Activated CD4-positive, alpha-beta memory T cell treated with anti-CD3 and anti-CD28 coated beads for 36 hours (primary cell): ENCODE results near the gene C6orf89. TPM values are rescaled to one million over a fixed set of nuclear protein-coding genes. Genes with fewer than 3 reads are reported as not detected.
A peak's percentile ranks its signal among the peaks of the same experiment; 100 is the strongest.

Source experiments
- CTCF ChIA-PET: fragments of 350-600 bp; sonication (Branson Sonifier 250); formaldehyde crosslinking; loops from one replicate; lab custom pipeline; 2021; ENCODE audit warnings: antibody characterized with exemption, inconsistent platforms; lab: Charles Lee
- POLR2A ChIA-PET: fragments of 350-600 bp; sonication (Branson Sonifier 250); formaldehyde crosslinking; loops from one replicate; lab custom pipeline; 2021; ENCODE audit warnings: antibody characterized with exemption; lab: Charles Lee
- DNase-seq: peaks from one replicate; pipeline ENCODE4 v3.0.0-alpha.2; 2020
- H3K27ac Mint-ChIP-seq: one replicate; pipeline ENCODE4 v1.8.0; 2021; ENCODE audit warnings: mixed read lengths
- H3K27me3 Mint-ChIP-seq: one replicate; pipeline ENCODE4 v1.8.0; 2021; ENCODE audit warnings: mixed read lengths
- H3K36me3 Mint-ChIP-seq: one replicate; pipeline ENCODE4 v1.8.0; 2021; ENCODE audit warnings: mixed read lengths
- H3K4me1 Mint-ChIP-seq: one replicate; pipeline ENCODE4 v1.8.0; 2021; ENCODE audit warnings: low read depth, mixed read lengths
- H3K4me3 Mint-ChIP-seq: one replicate; pipeline ENCODE4 v1.8.0; 2021; ENCODE audit warnings: mild to moderate bottlenecking, mixed read lengths
- H3K9me3 Mint-ChIP-seq: one replicate; pipeline ENCODE4 v1.8.0; 2021; ENCODE audit warnings: mixed read lengths
- intact Hi-C: fragments of 100-400 bp; cut with micrococcal nuclease; formaldehyde crosslinking; loops from one replicate; pipeline ENCODE4 v1.15.1; 2023
- total RNA-seq, 2 experiments: library from RNA; stranded (reverse); gene quantifications; one replicate each; pipeline ENCODE4 v1.2.3, GENCODE V29; 2021

C6orf89 gene
- total RNA-seq, 2 experiments from 2014 or later, result 29.2 to 29.8 TPM

GRCh38 chr6:36844232-36845170, 41.3 kb upstream of the C6orf89 start:
- Mint-ChIP-seq H3K9me3 (no peaks in the 10 kb centered on the region), H3K27me3 (peaks cover 10% of the 10 kb centered on the region), H3K4me3 (no peak overlapping the region), H3K36me3 (peaks cover 1% of the 10 kb centered on the region), H3K27ac (no peak overlapping the region), H3K4me1 (peaks cover 8% of the 10 kb centered on the region)
- ChIA-PET CTCF (interaction anchor here (0.6 to 0.8 kb wide), 3 partner anchors 8 to 69 kb away, joined by 3 to 4 read pairs (median 3); no protein-coding TSS in a partner anchor), POLR2A (interaction anchor here (0.6 kb wide), 1 partner anchor 458 kb away, joined by 3 read pairs; no protein-coding TSS in a partner anchor)
- no peak for DNase-seq
- intact Hi-C loops, result no loop called here

DNA sequence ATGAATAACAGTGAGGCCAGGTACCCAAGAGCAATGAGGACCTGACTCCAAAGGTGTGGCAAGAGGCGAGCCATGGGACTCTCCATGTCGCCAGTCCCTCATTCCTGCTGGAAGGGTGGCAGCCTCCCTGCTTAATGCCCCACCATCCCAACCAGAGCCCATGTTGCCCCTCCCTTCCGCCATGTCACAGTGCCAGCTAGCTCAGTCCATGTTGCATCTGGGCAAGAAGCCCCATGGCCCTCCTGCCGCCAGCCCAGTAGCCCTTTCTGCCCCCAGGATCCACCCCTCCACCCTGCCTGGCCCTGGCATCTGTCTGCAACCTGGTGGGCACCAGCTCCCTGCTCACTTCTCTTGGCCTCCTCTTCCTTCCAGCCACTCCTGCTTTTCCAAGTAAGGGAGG, 40.5 kb upstream of the C6orf89 start:
- H3K4me3 Mint-ChIP-seq, result no peak overlapping the region
- peaks cover 4% of the 10 kb centered on the region for H3K9me3 Mint-ChIP-seq
- intact Hi-C loops, result no loop called here
- H3K36me3 Mint-ChIP-seq, result peaks cover 7% of the 10 kb centered on the region
- peaks cover 7% of the 10 kb centered on the region for H3K27me3 Mint-ChIP-seq
- CTCF ChIA-PET, result no interaction called here
- H3K27ac Mint-ChIP-seq, result no peak overlapping the region
- peaks cover 5% of the 10 kb centered on the region for H3K4me1 Mint-ChIP-seq
- no peak for DNase-seq
- POLR2A ChIA-PET, result no interaction called here

- intact Hi-C loops, result no loop called here
- DNase-seq, result no peak
- Mint-ChIP-seq H3K4me1 (no peaks in the 10 kb centered on the region), H3K27me3 (no peaks in the 10 kb centered on the region), H3K36me3 (peaks cover 26% of the 10 kb centered on the region), H3K9me3 (peaks cover 13% of the 10 kb centered on the region), H3K27ac (no peak overlapping the region), H3K4me3 (no peak overlapping the region)
- ChIA-PET POLR2A (no interaction called here), CTCF (interaction anchor here (1.0 to 1.7 kb wide), 2 partner anchors 64 to 171 kb away, joined by 3 to 6 read pairs; no protein-coding TSS in a partner anchor)
Measured at GRCh38 chr6:36847152-36847551, 38.6 kb upstream of the C6orf89 start.

- H3K36me3 Mint-ChIP-seq, result peaks cover 30% of the 10 kb centered on the region
- POLR2A ChIA-PET, result no interaction called here
- intact Hi-C loops, result no loop called here
- no peak overlapping the region for H3K4me3 Mint-ChIP-seq
- no peak overlapping the region for H3K27ac Mint-ChIP-seq
- H3K9me3 Mint-ChIP-seq, result peaks cover 13% of the 10 kb centered on the region
- no peaks in the 10 kb centered on the region for H3K4me1 Mint-ChIP-seq
- CTCF ChIA-PET, result interaction anchor here (1.0 to 2.1 kb wide), 3 partner anchors 26 to 170 kb away, joined by 3 to 8 read pairs (median 6); partner anchors contain the start of gene PPIL1
- no peak for DNase-seq
- no peaks in the 10 kb centered on the region for H3K27me3 Mint-ChIP-seq
Measured at GRCh38 chr6:36847991-36848390, 37.8 kb upstream of the C6orf89 start.

DNA sequence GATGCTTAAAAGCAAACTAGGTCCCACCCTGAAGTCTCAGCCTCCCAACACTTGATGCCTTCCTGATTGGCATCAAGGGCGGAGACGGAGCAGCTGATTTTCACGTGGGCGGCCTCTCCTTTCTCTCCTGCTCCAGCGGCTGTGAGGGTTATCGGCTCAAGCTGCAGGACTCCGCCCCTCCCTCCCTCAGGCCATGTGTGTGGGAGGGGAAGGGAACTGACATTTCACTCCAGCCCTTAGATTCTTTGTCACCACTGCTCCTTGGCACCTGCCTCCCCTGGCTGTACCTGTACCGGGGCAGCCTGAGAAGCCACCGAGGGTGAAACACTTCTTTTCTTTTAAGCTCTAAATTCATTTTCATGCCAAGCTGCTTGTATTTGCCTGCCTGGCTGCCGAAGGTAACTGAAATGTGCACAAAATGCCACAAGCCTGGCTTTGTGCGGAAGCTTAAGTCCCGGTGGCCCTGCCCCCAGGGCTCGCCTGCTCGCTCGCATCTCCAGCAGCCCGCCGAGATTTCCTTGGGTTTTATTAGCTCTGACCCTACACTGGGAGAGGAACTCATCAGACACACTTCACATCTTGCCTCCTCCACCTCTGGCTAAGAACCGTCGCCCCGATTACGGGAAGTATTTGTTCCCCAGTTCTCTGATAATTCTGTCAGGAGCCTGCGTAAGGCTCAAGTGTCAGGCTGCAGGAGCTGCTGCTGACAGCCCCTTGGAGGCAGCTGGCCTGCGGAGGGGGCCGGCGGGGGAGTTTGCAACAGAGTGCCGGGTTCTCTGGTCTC, 36.9 kb upstream of the C6orf89 start:
- H3K4me1 Mint-ChIP-seq, result no peaks in the 10 kb centered on the region
- POLR2A ChIA-PET, result interaction anchor here (1.1 kb wide), 1 partner anchor 8 kb away, joined by 3 read pairs; no protein-coding TSS in a partner anchor

DNA sequence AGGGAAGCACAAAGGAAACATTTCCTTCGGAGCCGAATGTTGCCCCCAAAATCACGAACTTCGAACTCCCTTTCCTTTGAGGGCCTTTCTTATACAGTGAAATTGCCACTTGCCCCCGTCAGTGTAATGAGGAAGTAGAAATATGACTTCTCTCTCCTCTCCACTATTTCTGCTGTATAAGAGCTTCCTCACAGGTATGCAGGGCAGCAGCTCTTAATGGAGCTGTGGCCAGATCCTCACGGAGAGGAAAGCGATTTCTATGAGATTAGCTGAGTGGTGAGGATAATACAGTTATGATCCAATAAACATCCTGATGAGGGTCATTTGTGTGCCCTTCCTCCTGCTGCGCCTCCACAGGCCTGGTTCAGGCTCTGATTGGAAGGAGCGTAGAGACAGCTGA, 35.7 kb upstream of the C6orf89 start:
- CTCF ChIA-PET, result interaction anchor here (1.1 to 5.2 kb wide), 9 partner anchors 10 to 235 kb away, joined by 3 to 74 read pairs (median 8); partner anchors contain the start of gene PPIL1
- POLR2A ChIA-PET, result no interaction called here
- no peak for DNase-seq

More for the DNA sequence above, 36.9 kb upstream of the C6orf89 start:
- CTCF ChIA-PET, result interaction anchor here (1.1 to 5.2 kb wide), 5 partner anchors 25 to 234 kb away, joined by 4 to 74 read pairs (median 8); partner anchors contain the start of gene PPIL1
- Mint-ChIP-seq H3K27me3 (no peaks in the 10 kb centered on the region), H3K4me3 (no peak overlapping the region), H3K36me3 (peaks cover 38% of the 10 kb centered on the region), H3K9me3 (peaks cover 13% of the 10 kb centered on the region), H3K27ac (no peak overlapping the region)
- intact Hi-C loops, result no loop called here
- no peak for DNase-seq

DNA sequence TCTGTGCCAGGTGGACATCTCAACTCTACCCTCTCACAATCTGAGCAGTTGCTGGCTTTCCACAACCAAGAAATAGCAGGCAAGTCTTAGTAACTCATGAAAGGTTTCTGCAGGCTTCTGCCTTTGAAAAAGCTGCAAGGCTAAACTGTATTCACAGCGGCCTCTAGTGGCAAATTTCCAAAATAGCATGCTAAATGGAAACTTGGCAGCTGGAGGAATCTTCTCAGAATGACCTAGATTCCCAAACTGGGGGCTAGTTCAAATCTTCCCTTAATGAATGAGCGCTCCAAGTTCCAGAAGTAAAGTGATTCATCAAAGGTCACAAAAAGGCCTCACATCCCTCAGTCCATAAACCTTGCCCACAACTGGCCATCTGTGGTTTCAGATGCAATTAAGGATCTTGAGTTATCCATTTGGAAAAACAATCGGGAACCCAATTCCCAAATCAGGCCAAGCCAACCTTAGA, 34.6 kb upstream of the C6orf89 start:
- peaks cover 13% of the 10 kb centered on the region for H3K9me3 Mint-ChIP-seq
- no peak overlapping the region for H3K4me3 Mint-ChIP-seq
- H3K27ac Mint-ChIP-seq, result no peak overlapping the region
- CTCF ChIA-PET, result interaction anchor here (0.6 to 5.2 kb wide), 25 partner anchors 9 to 1621 kb away, joined by 3 to 74 read pairs (median 4); partner anchors contain the start of genes MTCH1 and PPIL1
- intact Hi-C loops, result loop anchor here (1.0 to 2.0 kb wide), 3 partner anchors 68 to 89 kb away; no protein-coding TSS in a partner anchor
- DNase-seq, result peak; percentile 34
- no peaks in the 10 kb centered on the region for H3K4me1 Mint-ChIP-seq
- POLR2A ChIA-PET, result interaction anchor here (0.9 kb wide), 1 partner anchor 151 kb away, joined by 3 read pairs; no protein-coding TSS in a partner anchor
- H3K36me3 Mint-ChIP-seq, result peaks cover 45% of the 10 kb centered on the region
- no peaks in the 10 kb centered on the region for H3K27me3 Mint-ChIP-seq

More for the DNA sequence above, 35.7 kb upstream of the C6orf89 start:
- H3K36me3 Mint-ChIP-seq, result peaks cover 41% of the 10 kb centered on the region
- no peaks in the 10 kb centered on the region for H3K4me1 Mint-ChIP-seq
- H3K27me3 Mint-ChIP-seq, result no peaks in the 10 kb centered on the region
- no peak overlapping the region for H3K4me3 Mint-ChIP-seq
- no peak overlapping the region for H3K27ac Mint-ChIP-seq
- intact Hi-C loops, result loop anchor here (2.0 kb wide), 1 partner anchor 67 kb away; no protein-coding TSS in a partner anchor
- peaks cover 13% of the 10 kb centered on the region for H3K9me3 Mint-ChIP-seq

GRCh38 chr6:36851626-36852025, 34.1 kb upstream of the C6orf89 start:
- H3K9me3 Mint-ChIP-seq, result peaks cover 13% of the 10 kb centered on the region
- no peak overlapping the region for H3K4me3 Mint-ChIP-seq
- no peak overlapping the region for H3K27ac Mint-ChIP-seq
- H3K4me1 Mint-ChIP-seq, result no peaks in the 10 kb centered on the region
- ChIA-PET CTCF (interaction anchor here (0.7 to 5.2 kb wide), 24 partner anchors 8 to 166 kb away, joined by 3 to 74 read pairs (median 4); partner anchors contain the start of genes MTCH1 and PPIL1), POLR2A (interaction anchor here (0.6 to 0.9 kb wide), 2 partner anchors 9 to 150 kb away, joined by 3 read pairs; no protein-coding TSS in a partner anchor)
- DNase-seq, result no peak
- no peaks in the 10 kb centered on the region for H3K27me3 Mint-ChIP-seq
- H3K36me3 Mint-ChIP-seq, result peaks cover 49% of the 10 kb centered on the region
- intact Hi-C loops, result loop anchor here (1.0 to 2.0 kb wide), 3 partner anchors 69 to 89 kb away; no protein-coding TSS in a partner anchor

GRCh38 chr6:36852481-36853147, 33.1 kb upstream of the C6orf89 start:
- Mint-ChIP-seq H3K27me3 (no peaks in the 10 kb centered on the region), H3K36me3 (peaks cover 54% of the 10 kb centered on the region), H3K4me1 (no peaks in the 10 kb centered on the region), H3K4me3 (no peak overlapping the region), H3K27ac (no peak overlapping the region), H3K9me3 (peaks cover 13% of the 10 kb centered on the region)
- intact Hi-C loops, result no loop called here
- CTCF ChIA-PET, result interaction anchor here (1.0 to 5.2 kb wide), 13 partner anchors 9 to 700 kb away, joined by 3 to 74 read pairs (median 10); partner anchors contain the start of gene PPIL1
- POLR2A ChIA-PET, result no interaction called here
- no peak for DNase-seq

- CTCF ChIA-PET, result interaction anchor here (1.1 to 5.2 kb wide), 9 partner anchors 11 to 165 kb away, joined by 4 to 74 read pairs (median 19); partner anchors contain the start of gene PPIL1
Measured at GRCh38 chr6:36853325-36853724, 32.4 kb upstream of the C6orf89 start.

More at GRCh38 chr6:36853325-36853724, 32.4 kb upstream of the C6orf89 start:
- peaks cover 54% of the 10 kb centered on the region for H3K36me3 Mint-ChIP-seq
- H3K4me1 Mint-ChIP-seq, result no peaks in the 10 kb centered on the region
- H3K27ac Mint-ChIP-seq, result no peak overlapping the region
- intact Hi-C loops, result no loop called here
- POLR2A ChIA-PET, result no interaction called here
- H3K27me3 Mint-ChIP-seq, result no peaks in the 10 kb centered on the region
- no peak for DNase-seq
- H3K4me3 Mint-ChIP-seq, result no peak overlapping the region
- peaks cover 13% of the 10 kb centered on the region for H3K9me3 Mint-ChIP-seq
